D341Med (cell line): ENCODE measurements around the gene MAMLD1.

ENCODE experiments used
- DNase-seq: peaks from one replicate; pipeline ENCODE4 v3.0.0; 2012; ENCODE audit warnings: low spot score

The MAMLD1 gene

DNA sequence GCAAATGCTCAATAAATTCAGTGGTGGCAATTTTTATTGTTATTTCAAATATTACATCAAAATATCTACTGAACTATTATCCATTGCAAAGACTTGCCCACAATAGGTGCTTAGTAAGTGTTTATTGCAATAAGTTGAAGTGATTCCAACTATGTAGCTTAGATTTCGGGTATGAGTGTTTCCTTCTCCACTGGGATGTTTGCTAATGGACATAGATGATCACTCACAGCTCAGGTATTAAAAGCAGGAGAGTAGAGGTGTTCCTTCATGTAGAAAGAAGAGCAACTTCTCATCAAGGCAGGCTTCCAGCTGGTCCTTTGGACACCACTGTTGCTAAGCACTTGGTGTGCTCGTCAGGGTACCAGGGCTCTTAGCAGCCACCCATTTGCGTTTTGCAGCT lies 139.0 kb downstream of the MAMLD1 start:
- DNase-seq, result no peak

DNA sequence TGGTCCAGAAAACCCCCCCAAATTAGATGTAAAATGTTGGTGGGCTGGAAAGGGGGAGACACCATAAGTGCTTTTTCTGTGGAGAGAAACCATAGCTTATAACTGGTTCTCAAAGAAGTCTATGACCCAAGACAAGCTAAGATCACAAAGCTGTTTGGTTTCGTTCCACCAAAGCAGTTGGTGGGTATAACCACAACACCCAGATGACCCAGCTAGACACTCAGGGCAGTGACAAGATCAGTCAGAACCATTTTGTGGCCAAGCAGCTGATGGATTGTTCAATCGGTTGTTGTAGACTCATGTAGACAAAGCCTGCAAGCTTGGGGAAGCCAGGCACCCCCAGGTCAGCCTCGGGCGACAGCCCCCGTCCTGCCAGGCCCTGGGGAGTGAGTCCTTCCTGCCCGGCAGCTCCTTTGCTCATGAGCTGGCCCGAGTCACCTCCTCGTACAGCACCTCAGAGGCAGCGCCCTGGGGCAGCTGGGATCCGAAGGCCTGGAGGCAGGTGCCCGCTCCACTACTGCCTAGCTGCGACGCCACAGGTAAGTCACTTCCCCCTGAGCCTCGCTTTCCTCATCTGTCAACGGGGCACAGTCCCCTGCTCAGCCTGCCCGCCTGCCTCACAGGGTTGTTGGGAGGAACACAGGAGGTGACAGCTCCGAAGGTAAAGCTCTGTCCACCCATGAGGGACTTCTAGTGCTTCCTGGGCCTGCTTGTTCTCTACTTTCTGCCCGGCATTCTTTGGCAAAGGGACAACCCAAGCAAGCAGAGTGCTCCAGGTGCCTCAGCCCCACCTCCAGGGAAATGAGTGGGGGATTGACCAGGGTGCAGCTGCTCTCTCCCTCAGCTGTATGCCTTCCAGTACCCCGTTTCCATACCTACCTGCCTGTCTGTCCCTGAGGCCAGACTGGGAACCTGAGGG lies 140.1 kb downstream of the MAMLD1 start:
- no peak for DNase-seq

- DNase-seq, result no peak
Observed at GRCh38 chrX:150503898-150504219, 140.7 kb downstream of the MAMLD1 start.

DNA sequence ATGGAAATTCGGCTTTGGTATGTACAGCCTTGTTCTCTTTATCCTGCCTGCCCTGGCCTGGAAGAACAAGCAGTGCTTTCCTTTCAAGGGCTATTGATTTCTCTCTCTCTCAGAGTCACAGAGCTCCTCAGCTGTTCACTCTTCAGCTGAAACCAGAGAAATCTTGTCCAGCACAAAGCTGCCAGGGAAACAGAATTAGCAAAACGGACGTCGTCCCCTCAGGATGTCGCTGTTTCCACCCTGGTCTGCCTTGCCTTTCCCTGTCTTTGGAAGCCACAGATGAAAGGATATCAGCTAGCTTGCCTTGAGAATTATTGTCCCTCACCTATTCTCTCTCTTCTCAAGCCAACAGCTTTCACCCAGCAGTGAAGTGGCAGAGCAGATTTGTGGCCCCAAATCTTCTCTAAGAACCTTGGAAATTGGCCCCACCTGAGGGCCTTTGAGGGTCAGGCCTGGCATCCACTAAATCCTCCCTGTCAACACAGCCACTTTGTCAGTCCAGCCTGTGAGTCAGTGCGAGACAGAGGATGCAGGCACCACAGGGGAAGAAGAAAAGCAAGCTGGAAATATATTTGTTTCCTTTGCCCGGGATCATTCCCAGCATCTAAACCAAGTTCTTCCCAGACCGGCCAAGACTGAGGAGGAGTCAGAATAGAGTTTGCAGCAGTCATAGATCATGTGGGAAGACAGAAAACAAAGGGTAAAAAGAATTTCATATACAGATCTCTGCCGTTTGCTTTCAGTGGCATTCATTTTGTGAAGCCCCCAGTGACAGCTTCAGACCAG lies 141.5 kb downstream of the MAMLD1 start:
- no peak for DNase-seq

GRCh38 chrX:150506020-150506419 lies 142.9 kb downstream of the MAMLD1 start:
- no peak for DNase-seq

DNA sequence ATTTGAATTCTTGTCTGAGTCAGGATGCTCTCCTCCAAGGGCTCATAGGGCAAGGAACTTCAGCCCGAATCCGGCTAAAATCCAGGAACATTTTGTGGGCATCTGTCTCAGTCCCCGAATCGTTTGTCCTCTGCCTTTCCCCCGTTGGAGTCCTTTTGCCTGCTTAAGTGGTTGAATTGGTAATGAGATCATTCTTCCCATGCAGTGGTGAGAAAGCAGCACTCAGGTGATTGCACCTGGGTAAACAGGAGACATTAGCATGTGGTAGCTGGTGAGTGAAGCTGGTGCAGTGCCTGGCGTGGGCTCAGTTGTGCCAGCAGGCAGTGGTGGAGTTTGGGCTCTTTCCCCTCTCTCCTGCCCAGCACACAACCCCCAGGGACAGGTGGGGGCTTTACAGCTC lies 143.4 kb downstream of the MAMLD1 start:
- no peak for DNase-seq

- DNase-seq, result no peak
Observed at GRCh38 chrX:150507251-150507856, 144.2 kb downstream of the MAMLD1 start.

GRCh38 chrX:150508018-150508417 lies 144.9 kb downstream of the MAMLD1 start:
- DNase-seq, result no peak

DNA sequence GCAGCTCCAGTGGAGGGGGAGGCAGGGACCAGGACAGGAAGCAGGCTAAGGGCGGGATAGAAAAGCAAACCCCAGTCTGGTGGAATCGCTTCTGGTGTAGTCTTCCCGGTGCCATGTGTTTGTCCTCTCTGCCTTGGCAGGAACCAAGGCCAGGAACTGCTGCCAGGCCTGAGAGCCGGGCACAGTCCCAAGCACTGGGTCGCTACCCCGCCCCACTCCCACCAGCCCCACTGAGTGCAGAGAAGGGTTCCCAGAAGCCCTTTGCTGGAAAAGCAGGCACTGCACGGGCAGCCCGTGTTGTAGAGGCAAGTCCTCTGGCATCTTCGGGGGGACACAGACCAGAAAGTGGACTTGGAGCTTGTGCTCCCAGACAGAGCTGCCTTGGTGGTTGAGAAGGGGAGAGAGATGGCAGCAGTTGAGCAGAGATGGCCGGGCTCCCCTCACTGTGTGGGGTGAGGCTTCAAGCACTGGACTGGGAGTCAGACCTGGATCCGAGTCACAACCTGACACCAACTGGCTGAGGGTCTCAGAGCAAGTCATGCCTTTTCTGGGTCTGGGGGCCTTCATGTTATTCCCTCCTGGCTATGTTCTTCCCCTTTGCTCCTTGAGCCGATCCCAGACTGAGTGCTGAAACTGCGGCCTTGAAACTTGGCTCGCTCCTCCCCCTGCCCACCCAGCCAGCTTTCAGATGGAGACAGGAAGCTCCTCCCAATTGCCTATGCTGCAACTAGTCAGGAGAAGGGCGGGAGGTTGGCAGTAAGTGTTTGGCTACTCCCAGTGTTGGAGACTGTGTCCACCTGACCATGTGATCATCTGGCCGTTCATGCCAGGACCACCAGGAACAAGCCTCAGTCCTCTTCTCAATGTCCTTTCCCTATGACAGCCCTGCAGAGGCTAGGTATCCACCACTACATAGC lies 145.6 kb downstream of the MAMLD1 start:
- DNase-seq, result no peak

DNA sequence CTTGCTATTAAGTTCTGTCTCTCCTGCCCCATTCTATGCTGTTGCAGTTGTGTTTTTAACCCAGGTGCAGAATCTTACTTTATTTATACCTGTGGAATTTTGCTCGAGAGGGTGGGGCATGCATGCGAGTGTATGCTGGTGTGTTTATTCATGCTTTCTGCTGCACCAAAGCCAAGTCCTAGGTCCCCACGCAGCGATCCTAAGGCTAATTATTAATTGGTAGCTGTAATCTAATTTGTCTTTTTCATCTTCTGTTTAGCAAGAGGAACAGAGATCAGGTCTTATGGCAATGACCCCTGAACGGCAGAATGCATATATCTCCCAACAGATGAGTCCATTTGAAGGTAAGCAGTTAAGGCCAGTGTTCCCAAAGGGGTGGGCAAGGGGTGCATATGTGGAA lies 146.6 kb downstream of the MAMLD1 start:
- no peak for DNase-seq

- DNase-seq, result no peak
Observed at GRCh38 chrX:150512461-150512901, 149.4 kb downstream of the MAMLD1 start.

DNA sequence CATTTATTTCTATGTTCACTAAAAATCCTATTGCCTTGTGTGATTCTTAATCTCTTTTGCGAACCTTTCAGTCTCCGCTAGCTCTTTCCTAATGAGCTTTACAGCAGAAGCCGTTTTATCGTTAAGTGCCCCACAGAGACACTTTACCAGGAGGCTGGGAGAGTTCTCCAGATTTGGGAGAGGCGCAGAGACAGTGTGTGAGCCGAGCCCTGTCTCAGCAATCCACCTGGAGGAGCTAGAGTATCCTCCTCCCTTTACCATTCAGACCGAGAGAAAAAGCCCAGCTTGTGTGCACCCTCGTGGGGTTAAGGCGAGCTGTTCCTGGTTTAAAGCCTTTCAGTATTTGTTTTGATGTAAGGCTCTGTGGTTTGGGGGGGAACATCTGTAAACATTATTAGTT lies 150.4 kb downstream of the MAMLD1 start:
- DNase-seq, result no peak

GRCh38 chrX:150514462-150514861 lies 151.3 kb downstream of the MAMLD1 start:
- no peak for DNase-seq

GRCh38 chrX:150515801-150516200 lies 152.7 kb downstream of the MAMLD1 start:
- no peak for DNase-seq

GRCh38 chrX:150517303-150517910 lies 154.3 kb downstream of the MAMLD1 start:
- DNase-seq, result no peak

GRCh38 chrX:150522494-150522893 lies 159.4 kb downstream of the MAMLD1 start:
- no peak for DNase-seq

- DNase-seq, result no peak
Observed at GRCh38 chrX:150525061-150525919, 162.2 kb downstream of the MAMLD1 start.

DNA sequence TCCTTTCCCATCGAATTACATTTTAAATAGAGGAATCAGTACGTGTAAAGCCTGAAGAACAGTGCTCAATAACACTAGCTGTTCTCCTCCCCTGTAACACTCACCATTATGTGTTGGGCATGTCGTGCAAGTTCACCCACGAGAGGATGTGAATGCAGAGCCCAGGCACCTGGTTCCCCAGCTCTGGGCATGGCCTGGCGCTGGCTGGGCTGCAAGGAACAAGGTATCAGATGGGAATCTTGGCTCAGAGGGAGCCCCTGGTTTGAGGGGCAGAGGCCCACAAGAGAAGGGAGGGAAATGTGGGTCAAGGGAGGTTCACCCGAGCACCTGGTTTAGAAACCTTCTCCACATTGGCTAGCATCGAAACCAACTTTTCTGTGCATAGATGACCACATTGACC lies 163.6 kb downstream of the MAMLD1 start:
- no peak for DNase-seq

DNA sequence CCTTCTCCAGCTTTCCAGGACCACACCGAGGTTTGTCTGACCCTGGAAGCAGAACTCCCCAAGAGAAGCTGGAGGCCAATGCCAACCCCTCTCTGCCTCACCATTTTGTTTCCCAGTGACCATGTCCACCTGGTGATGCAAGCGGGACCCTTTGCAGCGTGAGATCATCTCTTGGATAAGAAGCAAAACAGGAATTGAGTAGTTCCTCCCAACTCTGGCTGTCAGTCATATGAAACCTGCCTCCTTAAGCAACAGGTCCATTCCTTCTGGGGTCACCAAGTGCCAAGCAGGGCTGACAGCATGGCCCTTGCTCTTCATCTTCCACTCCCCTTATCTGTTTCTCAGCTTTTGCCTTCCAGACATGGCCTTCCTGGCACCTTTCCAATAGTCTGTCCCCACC lies 164.0 kb downstream of the MAMLD1 start:
- DNase-seq, result no peak

DNA sequence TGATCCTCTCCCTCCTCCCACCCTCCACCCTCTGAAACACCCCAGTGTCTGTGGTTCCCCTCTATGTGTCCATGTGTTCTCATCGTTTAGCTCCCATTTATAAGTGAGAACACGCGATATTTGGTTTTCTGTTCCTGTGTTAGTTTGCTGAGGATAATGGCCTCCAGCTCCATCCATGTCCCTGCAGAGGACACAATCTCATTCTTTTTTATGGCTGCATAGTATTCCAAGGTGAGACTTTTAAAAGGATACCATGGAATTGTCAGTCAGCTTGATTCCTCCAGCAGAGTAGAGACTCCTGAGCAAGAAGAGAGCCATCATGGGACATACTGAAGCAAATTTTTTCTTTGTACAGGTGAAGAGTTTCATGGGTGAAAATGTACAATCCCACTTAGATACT lies 166.5 kb downstream of the MAMLD1 start:
- no peak for DNase-seq
